Aorta (tissue), 5 donors: ENCODE measurements around the gene DPEP2. TPM values are rescaled to one million over a fixed set of nuclear protein-coding genes. Genes with fewer than 3 reads are reported as not detected.
"Not testable (repeated sequence)": the region's sequence is repeated elsewhere in the genome, so short reads cannot be mapped to it uniquely, and the experiment has no call there.

Source experiments
- ATAC-seq: fragments of 200-7000 bp; cut with Tn5 transposase; one replicate; pipeline ENCODE4 v1.9.1; 2022; ENCODE audit warnings: moderate library complexity; ENCODE audit not compliant: low FRiP score
- DNase-seq, 2 donors: peaks; one replicate each; pipeline ENCODE4 v3.0.0-alpha.2; 2020
- H3K27ac ChIP-seq, 2 donors: one replicate each; pipeline ENCODE4 v1.5.1; 2013; ENCODE audit warnings: low read length in 2 of 2, mild to moderate bottlenecking in 2 of 2, moderate library complexity in 2 of 2, control low read depth in 1 of 2, inconsistent platforms in 1 of 2, low read depth in 1 of 2
- H3K27me3 ChIP-seq, 2 donors: one replicate each; pipeline ENCODE4 v1.6.1; 2013; ENCODE audit warnings: control low read depth in 1 of 2, low read length in 1 of 2, mild to moderate bottlenecking in 1 of 2, moderate library complexity in 1 of 2; ENCODE audit not compliant: insufficient read depth in 2 of 2, control insufficient read depth in 1 of 2
- H3K36me3 ChIP-seq, 2 donors: one replicate each; pipeline ENCODE4 v1.6.1; 2013; ENCODE audit warnings: control low read depth in 1 of 2, low read length in 1 of 2, mild to moderate bottlenecking in 1 of 2; ENCODE audit not compliant: insufficient read depth in 2 of 2, control insufficient read depth in 1 of 2
- H3K4me1 ChIP-seq, 2 donors: one replicate each; pipeline ENCODE4 v1.6.1; 2013; ENCODE audit warnings: low read length in 2 of 2, control low read depth in 1 of 2, mild to moderate bottlenecking in 1 of 2, moderate library complexity in 1 of 2; ENCODE audit not compliant: insufficient read depth in 2 of 2, control insufficient read depth in 1 of 2
- H3K4me3 ChIP-seq, 2 donors: one replicate each; pipeline ENCODE4 v1.5.1; 2013; ENCODE audit warnings: low read length in 2 of 2, control low read depth in 1 of 2, mild to moderate bottlenecking in 1 of 2
- H3K9me3 ChIP-seq: one replicate; pipeline ENCODE4 v1.6.1; 2013; ENCODE audit warnings: mild to moderate bottlenecking, low read length; ENCODE audit not compliant: control insufficient read depth
- WGBS, 2 donors: extraction: QIAGEN DNeasy Blood & Tissue Kit; methylation state at CpG; one replicate each; pipeline ENCODE4 v1.1.7; 2013; 5-methylcytosine and 5-hydroxymethylcytosine counted together
- intact Hi-C, 2 donors: fragments of 100-400 bp; cut with DNase I; formaldehyde crosslinking; loops; one replicate each; pipeline versions ENCODE4 v1.14.2 to v1.15.0; 2022
- polyA plus RNA-seq, 2 donors: library from polyadenylated mRNA; stranded (reverse); fragments of 200-250 nt; gene quantifications; one replicate each; pipeline ENCODE4 v1.2.3, GENCODE V29; 2013
- total RNA-seq, 2 donors: library from RNA; stranded (reverse); fragmentation: NEBNext Ultra II Directional; extraction: Animal tissue kit (Norgen Biotek cat#: 25700); gene quantifications; one replicate each; pipeline ENCODE4 v1.2.1, GENCODE V29; 2021
- donor health status: healthy with polysubstance abuse.
- donor health status: Bipolar disorder and iron deficiency.
- donor health status: DM: no; HTN: no; CAD: no.
- donor health status: DM: no; HTN: no; CAD: no.
- donor health status: DM: yes; HTN: yes; CAD: no.

The DPEP2 gene
- total and polyA plus RNA-seq, 4 donors, result 1.0 to 10.4 (median 1.9) TPM

GRCh38 chr16:67972285-67972684, 27.0 kb downstream of the DPEP2 start:
- H3K9me3 ChIP-seq, H3K27ac ChIP-seq, H3K4me1 ChIP-seq, ATAC-seq, H3K4me3 ChIP-seq, H3K36me3 ChIP-seq, DNase-seq, intact Hi-C loops, H3K27me3 ChIP-seq: not testable (repeated sequence)
- 89 to 91% methylated on average over 7 of the region's 7 CpGs for WGBS, 2 donors

GRCh38 chr16:67971111-67971510, 28.2 kb downstream of the DPEP2 start:
- DNase-seq (no peak), ATAC-seq (no peak)
- no peak overlapping the region for H3K4me3 ChIP-seq
- H3K36me3 ChIP-seq, result no peaks in the 10 kb centered on the region
- H3K4me1 ChIP-seq, result no peaks in the 10 kb centered on the region
- H3K27me3 ChIP-seq, result no peaks in the 10 kb centered on the region
- H3K9me3 ChIP-seq, result no peaks in the 10 kb centered on the region
- intact Hi-C loops, result no loop called here
- whole genome bisulfite sequencing, 2 donors, result 92 to 93% methylated on average over 9 of the region's 9 CpGs
- H3K27ac ChIP-seq, result no peak overlapping the region

- H3K4me3 ChIP-seq, result peak overlapping the region; percentile 20 to 85
- no peaks in the 10 kb centered on the region for H3K9me3 ChIP-seq
- H3K27me3 ChIP-seq, result no peaks in the 10 kb centered on the region
- WGBS, 2 donors, result 40 to 43% methylated on average over 40 of the region's 40 CpGs
- intact Hi-C loops, result no loop called here
- peak overlapping the region; percentile 22 to 41 for H3K27ac ChIP-seq
- DNase-seq (no peak), ATAC-seq (peak; percentile 2)
- H3K4me1 ChIP-seq, result no peaks in the 10 kb centered on the region
- no peaks in the 10 kb centered on the region for H3K36me3 ChIP-seq
These were observed 29.8 kb downstream of the DPEP2 start for GRCh38 chr16:67969254-67970039.

- Histone ChIP-seq H3K36me3 (no peaks in the 10 kb centered on the region), H3K9me3 (no peaks in the 10 kb centered on the region), H3K4me3 (peak within 1 kb of the TSS; percentile 85 to 86), H3K27ac (peak within 1 kb of the TSS; percentile 88 to 99), H3K27me3 (no peaks in the 10 kb centered on the region), H3K4me1 (no peaks in the 10 kb centered on the region)
- DNase-seq (peak; percentile 92 to 96), ATAC-seq (peak; percentile 93)
- WGBS, 2 donors, result 1% methylated on average over 41 to 78 of the region's 78 CpGs
- intact Hi-C loops, result no loop called here
These were observed 30.7 kb downstream of the DPEP2 start, which contains the start of gene SLC12A4 for GRCh38 chr16:67968400-67969253. TSS of gene SLC12A4 (minus strand) at chr16:67968637. CDS start at chr16:67968553, 84 bp downstream.

DNA sequence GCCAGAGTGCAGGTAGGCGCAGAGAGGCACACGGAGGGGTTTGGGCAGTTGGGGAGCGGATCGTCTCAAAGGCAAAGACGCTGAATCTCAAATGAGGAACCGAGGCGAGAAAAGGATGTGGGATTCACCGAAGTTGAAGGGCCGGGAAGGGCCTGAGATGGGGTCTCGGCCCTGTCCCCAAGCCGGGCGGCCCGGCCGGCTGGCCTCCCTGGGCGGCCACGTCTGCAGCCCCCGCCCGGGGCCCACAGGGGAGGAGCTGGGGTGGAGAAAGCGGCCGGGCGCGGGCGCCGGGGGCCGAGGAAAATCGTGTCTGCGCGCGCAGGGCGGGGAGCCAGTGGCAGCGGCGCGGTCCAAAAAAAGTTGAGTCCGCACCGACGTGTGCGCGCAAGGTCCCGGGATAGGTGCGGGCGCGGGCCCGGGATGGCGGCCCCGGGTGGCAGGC, 31.3 kb downstream of the DPEP2 start:
- Histone ChIP-seq H3K27ac (peak overlapping the region; percentile 88 to 99), H3K36me3 (no peaks in the 10 kb centered on the region), H3K9me3 (no peaks in the 10 kb centered on the region), H3K4me3 (peak overlapping the region; percentile 85 to 86), H3K4me1 (no peaks in the 10 kb centered on the region), H3K27me3 (no peaks in the 10 kb centered on the region)
- intact Hi-C loops, result no loop called here
- peak in 1 of 2 donors; percentile 89 for DNase-seq
- 0 to 1% methylated on average over 29 to 45 of the region's 45 CpGs for WGBS, 2 donors
- ATAC-seq, result peak; percentile 39

DNA sequence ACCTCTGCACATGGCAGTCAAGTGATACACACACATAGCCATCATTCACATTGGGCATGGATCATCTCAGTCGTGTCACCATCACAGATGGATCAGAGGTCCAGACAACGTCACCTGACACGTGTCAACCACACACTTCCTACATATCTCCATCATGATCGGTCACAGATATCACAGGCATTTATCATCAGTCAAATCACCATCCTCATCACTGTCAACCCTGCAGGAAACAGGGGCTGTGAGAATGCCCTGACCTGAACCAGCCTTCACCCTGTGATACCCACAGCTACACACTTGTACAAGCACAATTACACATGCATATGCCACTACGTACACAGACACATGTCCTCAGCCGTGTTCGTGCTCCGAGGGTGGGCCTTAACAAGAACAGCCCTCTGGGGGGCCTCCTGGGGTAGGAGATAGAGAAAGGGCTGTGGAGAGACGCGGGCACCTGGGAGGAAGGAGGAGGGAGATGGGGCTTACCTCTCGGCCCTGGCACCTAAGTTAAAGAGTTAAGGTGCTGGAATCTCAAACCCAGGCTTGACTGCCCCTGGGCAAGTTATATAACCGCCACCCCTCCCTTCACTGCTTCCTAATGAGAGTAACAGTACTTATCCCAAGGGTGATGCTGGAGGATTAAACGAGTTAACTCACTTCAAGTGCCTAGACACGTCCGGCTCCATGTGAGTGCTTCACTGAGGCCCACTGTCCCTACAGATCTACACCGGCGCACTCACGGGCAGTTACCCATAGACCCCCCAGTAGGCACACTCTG, 31.9 kb downstream of the DPEP2 start:
- intact Hi-C loops, result no loop called here
- no peaks in the 10 kb centered on the region for H3K36me3 ChIP-seq
- 1 to 2% methylated on average over 18 of the region's 18 CpGs for WGBS, 2 donors
- no peak for DNase-seq
- peak overlapping the region; percentile 88 to 99 for H3K27ac ChIP-seq
- no peaks in the 10 kb centered on the region for H3K27me3 ChIP-seq
- H3K9me3 ChIP-seq, result no peaks in the 10 kb centered on the region
- H3K4me1 ChIP-seq, result no peaks in the 10 kb centered on the region
- no peak for ATAC-seq
- peak overlapping the region; percentile 85 to 86 for H3K4me3 ChIP-seq

DNA sequence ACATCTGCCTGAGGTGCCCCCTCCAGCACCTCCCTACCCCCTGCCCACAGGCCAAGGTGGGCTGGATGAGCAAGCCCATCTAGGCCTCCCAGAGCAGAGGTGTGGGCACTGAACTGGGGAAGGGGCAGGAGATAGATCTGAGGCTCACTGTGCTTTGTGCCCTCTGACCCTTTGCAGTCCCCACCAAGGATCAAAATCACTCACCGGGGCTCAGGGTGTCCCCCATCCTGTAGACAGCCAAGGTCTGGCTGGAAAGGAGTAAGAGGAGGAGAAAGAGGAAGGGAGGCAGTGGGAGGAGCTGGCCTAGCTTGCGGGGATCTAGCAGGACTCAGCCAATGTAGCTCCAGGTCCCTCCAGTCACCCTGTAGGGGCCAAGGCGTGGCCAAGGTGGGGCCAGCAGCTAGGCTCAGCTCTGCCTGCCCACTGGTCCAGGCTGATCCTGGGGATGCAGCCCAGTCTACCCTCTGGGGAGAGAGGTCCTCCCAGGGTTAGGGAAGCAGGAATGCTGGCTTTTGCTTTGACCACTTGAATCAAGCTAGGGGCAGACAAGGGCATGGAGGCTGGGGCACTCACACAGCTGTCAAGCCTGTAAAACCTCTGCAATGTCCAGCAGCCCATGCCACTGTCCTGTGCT, 32.6 kb downstream of the DPEP2 start:
- Histone ChIP-seq H3K4me3 (peak overlapping the region; percentile 85 to 86), H3K4me1 (no peaks in the 10 kb centered on the region), H3K27me3 (no peaks in the 10 kb centered on the region), H3K27ac (peak overlapping the region in 1 of 2 donors; percentile 99), H3K9me3 (no peaks in the 10 kb centered on the region), H3K36me3 (peaks cover 0 to 2% of the 10 kb centered on the region in 2 donors)
- intact Hi-C loops, result no loop called here
- peak; percentile 16 for ATAC-seq
- WGBS, 2 donors, result 0 to 12% methylated on average over 2 to 3 of the region's 3 CpGs
- peak in 1 of 2 donors; percentile 77 for DNase-seq
